Upper lobe of right lung (tissue), 1 donor: Measurements from ENCODE around the gene OTOG. TPM values are rescaled to one million over a fixed set of nuclear protein-coding genes. Genes with fewer than 3 reads are reported as not detected.
A peak's percentile ranks its signal among the peaks of the same experiment; 100 is the strongest.

Source experiments
- ATAC-seq: fragments of 200-7000 bp; cut with Tn5 transposase; one replicate; pipeline ENCODE4 v1.9.1; 2020; ENCODE audit warnings: mild to moderate bottlenecking, moderate library complexity
- DNase-seq: peaks from one replicate; pipeline ENCODE4 v3.0.0-alpha.2; 2020
- H3K27ac ChIP-seq: fragments of 200-600 bp; one replicate; pipeline ENCODE4 v1.8.0; 2022
- H3K27me3 ChIP-seq: fragments of 200-600 bp; one replicate; pipeline ENCODE4 v1.8.0; 2022; ENCODE audit warnings: mild to moderate bottlenecking
- H3K36me3 ChIP-seq: fragments of 200-600 bp; one replicate; pipeline ENCODE4 v1.8.0; 2022
- H3K4me1 ChIP-seq: fragments of 200-600 bp; one replicate; pipeline ENCODE4 v1.8.0; 2022
- H3K4me3 ChIP-seq: fragments of 200-600 bp; one replicate; pipeline ENCODE4 v1.8.0; 2022; ENCODE audit warnings: mild to moderate bottlenecking
- H3K9me3 ChIP-seq: fragments of 200-600 bp; one replicate; pipeline ENCODE4 v1.8.0; 2022
- intact Hi-C: fragments of 100-400 bp; cut with DNase I; formaldehyde crosslinking; loops from one replicate; pipeline ENCODE4 v1.11.0; 2022
- total RNA-seq: library from RNA; stranded (reverse); fragmentation: NEBNext Ultra II Directional; extraction: Animal tissue kit (Norgen Biotek cat#: 25700); gene quantifications from one replicate; pipeline ENCODE4 v1.2.1, GENCODE V29; 2021
- TF ChIP-seq, protein P1 (sequence below): fragments of 200-600 bp; IDR thresholded peaks from one replicate; pipeline ENCODE4 v1.8.0; 2022; ENCODE audit warnings: antibody characterized with exemption
- donor health status: DM: no; HTN: yes; CAD: no; lungs with severe emphysema.

The OTOG gene
- total RNA-seq, 1 donor from 2014 or later, result not detected

DNA sequence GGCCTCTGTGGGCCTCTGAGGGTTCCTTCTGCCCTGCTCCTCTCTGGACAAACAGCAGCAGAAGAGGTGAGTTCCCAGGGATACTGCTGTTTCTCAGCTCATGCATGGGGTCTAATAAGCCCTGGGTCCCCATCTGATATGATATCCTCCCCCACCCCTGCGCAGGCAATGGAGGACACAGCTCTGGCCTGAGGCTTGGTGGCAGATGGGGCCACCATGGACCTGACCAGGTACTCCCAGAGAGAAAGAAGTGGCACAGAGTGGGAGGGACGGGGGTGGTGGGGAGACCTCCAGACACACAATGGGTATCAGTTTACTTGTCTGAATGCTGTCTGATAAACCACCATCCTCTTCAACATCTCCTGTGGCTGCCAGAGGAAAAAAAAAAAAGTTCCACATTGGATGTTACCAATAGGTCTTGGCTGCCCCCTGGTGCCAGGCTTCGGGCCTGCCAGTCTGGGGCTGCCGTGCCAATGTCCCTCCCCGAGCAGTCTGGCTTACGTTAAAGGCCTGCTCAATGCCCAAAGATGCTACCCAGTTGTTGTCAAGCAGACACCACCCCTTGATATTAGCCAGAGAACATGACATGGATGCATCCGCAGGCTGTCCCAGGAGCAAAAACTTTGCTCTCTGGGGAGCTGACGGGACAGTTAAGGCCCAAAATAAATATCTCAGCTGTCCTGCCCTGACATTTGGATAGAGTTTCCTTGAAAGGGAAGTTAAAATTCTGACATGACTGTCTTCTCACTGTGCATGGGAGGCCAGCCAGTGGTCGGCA is 42.5 kb upstream of the OTOG start:
- Histone ChIP-seq H3K4me3 (no peak overlapping the region), H3K4me1 (no peaks in the 10 kb centered on the region), H3K27ac (no peak overlapping the region), H3K36me3 (no peaks in the 10 kb centered on the region), H3K9me3 (no peaks in the 10 kb centered on the region), H3K27me3 (no peaks in the 10 kb centered on the region)
- ATAC-seq, result peak; percentile 83
- peak; percentile 88 for DNase-seq
- TF ChIP-seq, protein P1, sequence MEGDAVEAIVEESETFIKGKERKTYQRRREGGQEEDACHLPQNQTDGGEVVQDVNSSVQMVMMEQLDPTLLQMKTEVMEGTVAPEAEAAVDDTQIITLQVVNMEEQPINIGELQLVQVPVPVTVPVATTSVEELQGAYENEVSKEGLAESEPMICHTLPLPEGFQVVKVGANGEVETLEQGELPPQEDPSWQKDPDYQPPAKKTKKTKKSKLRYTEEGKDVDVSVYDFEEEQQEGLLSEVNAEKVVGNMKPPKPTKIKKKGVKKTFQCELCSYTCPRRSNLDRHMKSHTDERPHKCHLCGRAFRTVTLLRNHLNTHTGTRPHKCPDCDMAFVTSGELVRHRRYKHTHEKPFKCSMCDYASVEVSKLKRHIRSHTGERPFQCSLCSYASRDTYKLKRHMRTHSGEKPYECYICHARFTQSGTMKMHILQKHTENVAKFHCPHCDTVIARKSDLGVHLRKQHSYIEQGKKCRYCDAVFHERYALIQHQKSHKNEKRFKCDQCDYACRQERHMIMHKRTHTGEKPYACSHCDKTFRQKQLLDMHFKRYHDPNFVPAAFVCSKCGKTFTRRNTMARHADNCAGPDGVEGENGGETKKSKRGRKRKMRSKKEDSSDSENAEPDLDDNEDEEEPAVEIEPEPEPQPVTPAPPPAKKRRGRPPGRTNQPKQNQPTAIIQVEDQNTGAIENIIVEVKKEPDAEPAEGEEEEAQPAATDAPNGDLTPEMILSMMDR, result peak; percentile 93
- intact Hi-C loops, result loop anchor here (2.0 kb wide), 1 partner anchor 120 kb away; no protein-coding TSS in a partner anchor

DNA sequence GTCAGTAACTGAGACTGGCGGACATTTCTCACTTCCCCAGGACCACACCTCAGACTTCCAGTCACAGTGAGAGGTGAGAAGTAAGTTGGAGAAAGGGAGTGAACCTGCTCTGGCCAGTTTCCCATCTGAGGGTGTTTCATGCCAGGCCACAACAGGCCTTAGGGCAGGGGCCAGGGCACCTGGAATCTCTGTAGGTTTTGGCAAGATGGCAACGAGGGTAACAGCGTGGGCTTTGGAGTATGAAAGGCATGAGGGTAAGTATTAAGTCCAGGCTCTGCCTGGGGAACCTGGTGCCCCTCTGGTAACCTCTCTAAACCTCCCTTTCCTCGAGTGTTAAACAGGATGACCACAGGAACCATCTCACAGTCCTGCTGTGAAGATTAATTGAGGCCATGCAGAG is 41.9 kb upstream of the OTOG start:
- no peak for ATAC-seq
- no peak for DNase-seq
- no peaks in the 10 kb centered on the region for H3K27me3 ChIP-seq
- no peaks in the 10 kb centered on the region for H3K4me1 ChIP-seq
- H3K9me3 ChIP-seq, result no peaks in the 10 kb centered on the region
- intact Hi-C loops, result loop anchor here (2.0 kb wide), 1 partner anchor 120 kb away; no protein-coding TSS in a partner anchor
- H3K4me3 ChIP-seq, result no peak overlapping the region
- TF ChIP-seq, protein P1, result no peak
- no peaks in the 10 kb centered on the region for H3K36me3 ChIP-seq
- H3K27ac ChIP-seq, result no peak overlapping the region

DNA sequence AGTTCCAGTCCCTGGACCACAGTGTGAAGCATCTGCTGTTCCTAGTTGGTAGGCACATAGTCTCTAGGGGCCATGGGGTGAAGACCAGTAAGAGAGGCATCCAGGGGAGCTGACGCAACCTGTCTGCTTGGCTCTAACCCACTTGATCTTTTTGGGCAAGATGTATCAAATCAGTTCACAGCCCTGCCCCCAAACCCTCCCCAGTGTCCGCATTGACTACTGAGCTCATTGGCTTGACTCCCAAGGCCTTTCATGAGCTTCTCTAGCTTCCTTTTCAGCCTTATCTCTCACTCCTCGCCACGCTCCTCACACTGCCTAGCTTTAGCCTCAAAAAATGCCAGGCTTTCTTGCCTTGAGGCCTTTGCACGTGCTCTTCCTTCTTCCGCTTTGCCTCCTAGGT is 40.7 kb upstream of the OTOG start:
- Histone ChIP-seq H3K36me3 (no peaks in the 10 kb centered on the region), H3K27ac (no peak overlapping the region), H3K27me3 (no peaks in the 10 kb centered on the region), H3K4me3 (no peak overlapping the region), H3K9me3 (no peaks in the 10 kb centered on the region), H3K4me1 (no peaks in the 10 kb centered on the region)
- TF ChIP-seq, protein P1, result no peak
- intact Hi-C loops, result no loop called here
- ATAC-seq, result no peak
- DNase-seq, result no peak

DNA sequence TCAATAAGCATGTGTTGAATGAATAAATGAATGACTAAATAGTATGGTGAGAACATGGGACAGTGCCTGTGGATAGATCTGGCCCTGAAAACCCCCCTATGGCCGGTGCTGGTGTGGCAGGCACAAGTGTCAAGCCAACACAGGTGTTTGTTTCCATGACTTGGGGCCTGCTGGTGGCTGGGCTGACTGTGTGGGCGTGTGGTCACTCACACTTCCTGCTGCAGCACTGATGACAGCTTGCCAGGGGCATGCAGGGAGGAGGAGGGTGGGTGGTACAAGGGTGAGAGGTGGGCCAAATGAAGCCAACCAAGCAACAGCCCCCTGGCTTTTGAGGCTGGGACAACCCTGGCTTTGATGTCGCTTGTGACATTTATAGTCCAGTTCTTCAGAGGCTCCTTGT is 40.1 kb upstream of the OTOG start:
- Histone ChIP-seq H3K27me3 (no peaks in the 10 kb centered on the region), H3K36me3 (no peaks in the 10 kb centered on the region), H3K9me3 (no peaks in the 10 kb centered on the region), H3K27ac (no peak overlapping the region), H3K4me3 (no peak overlapping the region), H3K4me1 (no peaks in the 10 kb centered on the region)
- TF ChIP-seq, protein P1, result no peak
- DNase-seq (no peak), ATAC-seq (no peak)
- intact Hi-C loops, result no loop called here

DNA sequence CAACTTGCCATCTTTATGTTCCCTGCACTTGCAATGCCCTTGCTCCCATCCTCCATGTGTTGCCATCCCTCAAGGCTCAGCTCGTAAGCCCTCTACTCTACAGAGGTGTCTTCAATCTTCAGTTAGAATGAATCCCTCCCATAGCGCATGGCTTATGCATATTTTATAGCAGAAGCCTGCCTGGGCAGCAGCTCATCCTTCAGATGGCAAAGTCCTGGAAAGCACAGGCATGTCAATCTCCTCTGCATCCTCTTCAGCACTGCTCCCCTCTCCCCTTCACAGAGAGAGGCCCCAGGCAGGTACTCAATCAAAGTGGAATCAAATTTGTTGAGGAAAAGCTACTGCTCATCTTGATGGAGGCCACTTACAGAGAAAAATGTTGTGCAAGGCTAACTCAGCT is 39.3 kb upstream of the OTOG start:
- TF ChIP-seq, protein P1, result no peak
- H3K27ac ChIP-seq, result no peak overlapping the region
- H3K27me3 ChIP-seq, result no peaks in the 10 kb centered on the region
- no peaks in the 10 kb centered on the region for H3K36me3 ChIP-seq
- no peak overlapping the region for H3K4me3 ChIP-seq
- H3K9me3 ChIP-seq, result no peaks in the 10 kb centered on the region
- intact Hi-C loops, result no loop called here
- no peak for ATAC-seq
- DNase-seq, result no peak
- no peaks in the 10 kb centered on the region for H3K4me1 ChIP-seq
